ENCODE measurements around the gene DDIAS.

- TF ChIP-seq POLR2A (IDR thresholded peaks at IDR 0.05) (no peak), CTCF (IDR thresholded peaks at IDR 0.05) (no peak)
Observed at GRCh38 chr11:82978422-82979099, 77.0 kb downstream of the DDIAS start.

Data from uterus (tissue), 2 donors.